Heart left ventricle (tissue), 16 donors: Measurements from ENCODE around the gene SRXN1. TPM values are rescaled to one million over a fixed set of nuclear protein-coding genes. Genes with fewer than 3 reads are reported as not detected.
"Not testable (repeated sequence)": the region's sequence is repeated elsewhere in the genome, so short reads cannot be mapped to it uniquely, and the experiment has no call there.

Experiments
- ATAC-seq, 4 donors: fragments of 200-7000 bp; cut with Tn5 transposase; one replicate each; pipeline ENCODE4 v1.9.1; 2020 to 2022; ENCODE audit warnings: moderate library complexity in 4 of 4, mild to moderate bottlenecking in 3 of 4, moderate number of reproducible peaks in 1 of 4
- DNase-seq, 5 donors: peaks; one replicate each; pipeline ENCODE4 v3.0.0-alpha.2; 2020
- H3K27ac ChIP-seq, 12 donors: fragments of 200-600 bp; sonication (generic) in 4 of 12; one replicate each; pipeline versions ENCODE4 v1.5.0 to v1.8.0; 2016 to 2022; ENCODE audit warnings: mild to moderate bottlenecking in 2 of 12
- H3K27me3 ChIP-seq, 9 donors: fragments of 200-600 bp; sonication (generic) in 2 of 9; one replicate each; pipeline versions ENCODE4 v1.5.1 to v1.8.0; 2016 to 2022; ENCODE audit warnings: mild to moderate bottlenecking in 3 of 9
- H3K36me3 ChIP-seq, 9 donors: fragments of 200-600 bp; sonication (generic) in 2 of 9; one replicate each; pipeline versions ENCODE4 v1.5.0 to v1.8.0; 2018 to 2022; ENCODE audit warnings: mild to moderate bottlenecking in 2 of 9
- H3K4me1 ChIP-seq, 12 donors: fragments of 200-600 bp; sonication (generic) in 4 of 12; one replicate each; pipeline versions ENCODE4 v1.5.0 to v1.8.0; 2016 to 2022; ENCODE audit warnings: mild to moderate bottlenecking in 3 of 12
- H3K4me3 ChIP-seq, 12 donors: fragments of 200-600 bp; sonication (generic) in 4 of 12; one replicate each; pipeline versions ENCODE4 v1.5.0 to v1.8.0; 2017 to 2022; ENCODE audit warnings: mild to moderate bottlenecking in 9 of 12, moderate library complexity in 4 of 12
- H3K9me3 ChIP-seq, 12 donors: fragments of 200-600 bp; sonication (generic) in 4 of 12; one replicate each; pipeline versions ENCODE4 v1.5.0 to v1.8.0; 2016 to 2022; ENCODE audit warnings: mild to moderate bottlenecking in 1 of 12
- CTCF ChIP-seq, 12 donors: fragments of 200-600 bp; sonication (generic) in 4 of 12; IDR thresholded peaks; one replicate each; pipeline versions ENCODE4 v1.5.0 to v1.8.0; 2018 to 2022; ENCODE audit warnings: antibody characterized with exemption in 12 of 12, mild to moderate bottlenecking in 5 of 12
- POLR2A ChIP-seq, 2 donors: fragments of 450-650 bp; IDR thresholded peaks; one replicate each; pipeline ENCODE4 v1.6.1; 2017; ENCODE audit warnings: antibody characterized with exemption in 2 of 2, mild to moderate bottlenecking in 2 of 2, moderate library complexity in 2 of 2
- WGBS, 4 donors: extraction: QIAGEN DNeasy Blood & Tissue Kit in 2 of 4; methylation state at CpG; one replicate each; pipeline versions ENCODE4 v1.1.5 to v1.1.7; 2013 to 2018; 5-methylcytosine and 5-hydroxymethylcytosine counted together
- intact Hi-C, 10 donors: fragments of 100-400 bp; cut with DNase I; formaldehyde crosslinking; loops; one replicate each; pipeline versions ENCODE4 v1.11.1 to v1.14.2; 2022
- polyA plus RNA-seq, 2 donors: library from polyadenylated mRNA; stranded (reverse); fragments of 200-250 nt; gene quantifications; one replicate each; pipeline ENCODE4 v1.2.3, GENCODE V29; 2013
- total RNA-seq, 9 donors: library from RNA; depleted of rRNA in 2 of 9; stranded (reverse); fragments of >200 nt in 2 of 9; fragmentation: NEBNext Ultra II Directional in 3 of 9; extraction: Animal tissue kit (Norgen Biotek cat#: 25700) in 3 of 9; gene quantifications; one replicate each; pipeline versions ENCODE4 v1.1.0 to v1.2.4, GENCODE V29; 2016 to 2023
- donor health status: ischemic (EF 13 %, LVEDD 7.1; RV severe dilation, severe dysfunction).
- donor health status: healthy with polysubstance abuse.
- donor health status: DM: no; HTN: yes; CAD: no.
- donor health status: DM: no; HTN: no; CAD: no.
- donor health status: ischemic (EF 25% LVEDD 6.9; RV normal size, moderate dysfunction).
- donor health status: ischemic (EF 25% LVEDD 5.7; RV mildly dilated, moderate dysfunction).
- donor health status: healthy.
- donor health status: DM: yes; HTN: yes; CAD: no.
- donor health status: ischemic (EF 35%, LVEDD 5.7; RV mildly dilated, moderate dysfunction).
- donor health status: nonischemic (EF 11% LVEDD 7.7; RV severe dilation, severe dysfunction).
- donor health status: DM: yes; HTN: yes; CAD: no.
- donor health status: PGD.
- donor health status: ischemic (EF 29% LVEDD 5.4; RV normal size, mild dysfunction).
- donor health status: nonischemic (EF 23%, LVEDD 6.1; RV moderate dilation, normal function).

SRXN1 gene
- total and polyA plus RNA-seq, 11 donors: 11.8 to 147 (median 39.1) TPM

- ATAC-seq: no peak
- no peak for DNase-seq
- Histone ChIP-seq H3K27me3 (no peaks in the 10 kb centered on the region), H3K9me3 (no peaks in the 10 kb centered on the region), H3K27ac (no peak overlapping the region), H3K36me3 (no peaks in the 10 kb centered on the region), H3K4me3 (no peak overlapping the region), H3K4me1 (peaks cover 0 to 25% (median 3%) of the 10 kb centered on the region in 12 donors)
- 78 to 85% (median 82%) methylated on average over 6 of the region's 6 CpGs for WGBS, 4 donors
- intact Hi-C loops: no loop called here
- TF ChIP-seq CTCF (IDR thresholded peaks at IDR 0.05) (no peak), POLR2A (IDR thresholded peaks at IDR 0.05) (no peak)
These were observed 45.3 kb upstream of the SRXN1 start for GRCh38 chr20:698276-698675.

- H3K27me3 ChIP-seq: no peaks in the 10 kb centered on the region
- 78 to 85% (median 81%) methylated on average over 9 of the region's 9 CpGs for WGBS, 4 donors
- ATAC-seq (no peak), DNase-seq (no peak)
- TF ChIP-seq CTCF (IDR thresholded peaks at IDR 0.05): no peak
- TF ChIP-seq POLR2A (IDR thresholded peaks at IDR 0.05): no peak
- H3K27ac ChIP-seq: no peak overlapping the region
- peaks cover 0 to 25% (median 3%) of the 10 kb centered on the region in 12 donors for H3K4me1 ChIP-seq
- intact Hi-C loops: no loop called here
- no peaks in the 10 kb centered on the region for H3K9me3 ChIP-seq
- H3K4me3 ChIP-seq: no peak overlapping the region
- no peaks in the 10 kb centered on the region for H3K36me3 ChIP-seq
These were observed 44.8 kb upstream of the SRXN1 start for GRCh38 chr20:697826-698225.

GRCh38 chr20:695165-695866 is 42.3 kb upstream of the SRXN1 start:
- ATAC-seq: no peak
- TF ChIP-seq POLR2A (IDR thresholded peaks at IDR 0.05) (no peak), CTCF (IDR thresholded peaks at IDR 0.05) (no peak)
- DNase-seq: no peak
- peaks cover 0 to 3% (median 0%) of the 10 kb centered on the region in 9 donors for H3K27me3 ChIP-seq
- H3K9me3 ChIP-seq: no peaks in the 10 kb centered on the region
- H3K4me3 ChIP-seq: no peak overlapping the region
- WGBS, 4 donors: 63 to 86% (median 76%) methylated on average over 2 of the region's 2 CpGs
- intact Hi-C loops: no loop called here
- H3K36me3 ChIP-seq: no peaks in the 10 kb centered on the region
- no peak overlapping the region for H3K27ac ChIP-seq
- peaks cover 0 to 11% (median 3%) of the 10 kb centered on the region in 12 donors for H3K4me1 ChIP-seq

- WGBS, 4 donors: 57 to 72% (median 66%) methylated on average over 4 of the region's 4 CpGs
- H3K36me3 ChIP-seq: no peaks in the 10 kb centered on the region
- H3K4me3 ChIP-seq: no peak overlapping the region
- no peak for ATAC-seq
- H3K4me1 ChIP-seq: peaks cover 0 to 4% (median 1%) of the 10 kb centered on the region in 12 donors
- H3K27me3 ChIP-seq: peaks cover 0 to 8% (median 0%) of the 10 kb centered on the region in 9 donors
- no peak overlapping the region for H3K27ac ChIP-seq
- TF ChIP-seq POLR2A (IDR thresholded peaks at IDR 0.05): no peak
- no peak for TF ChIP-seq CTCF (IDR thresholded peaks at IDR 0.05)
- intact Hi-C loops: no loop called here
- DNase-seq: no peak
- H3K9me3 ChIP-seq: peaks cover 0 to 2% (median 0%) of the 10 kb centered on the region in 12 donors
These were observed 41.5 kb upstream of the SRXN1 start for GRCh38 chr20:694496-694895.

GRCh38 chr20:693786-694185 is 40.8 kb upstream of the SRXN1 start:
- DNase-seq, ATAC-seq, H3K4me1 ChIP-seq, intact Hi-C loops, H3K9me3 ChIP-seq, H3K27ac ChIP-seq, H3K36me3 ChIP-seq, H3K4me3 ChIP-seq: not testable (repeated sequence)
- 89 to 95% (median 92%) methylated on average over 10 of the region's 10 CpGs for WGBS, 4 donors
- H3K27me3 ChIP-seq: peaks cover 0 to 11% (median 0%) of the 10 kb centered on the region in 9 donors
